T follicular helper cell (primary cell): ENCODE measurements around the gene RAC2.

Experiments used
- DNase-seq: peaks from one replicate; pipeline ENCODE4 v3.0.0-alpha.2; 2020; ENCODE audit warnings: low read depth

RAC2 gene

GRCh38 chr22:37176464-37177061 lies 67.5 kb downstream of the RAC2 start:
- DNase-seq, result no peak

- DNase-seq, result no peak
Measured at GRCh38 chr22:37175414-37176281, 68.4 kb downstream of the RAC2 start.
